OCI-LY1 (cell line): ENCODE results near the gene RAI14.
"Not testable (repeated sequence)": the region's sequence is repeated elsewhere in the genome, so short reads cannot be mapped to it uniquely, and the experiment has no call there.

Source experiments
- H2AFZ ChIP-seq: fragments of 200-600 bp; sonication (generic), shearing (Covaris generic); 2 replicates; pipeline ENCODE4 v1.6.0; 2014; ENCODE audit warnings: antibody characterized with exemption, mild to moderate bottlenecking, low read length
- H3F3A ChIP-seq: fragments of 200-600 bp; sonication (generic), shearing (Covaris generic); 2 replicates; pipeline ENCODE4 v1.6.0; 2014; ENCODE audit warnings: mild to moderate bottlenecking, antibody characterized with exemption, low read length, moderate library complexity; ENCODE audit not compliant: insufficient read depth
- H3K27ac ChIP-seq: fragments of 200-600 bp; sonication (generic); 2 replicates; pipeline ENCODE4 v1.5.1; 2014; ENCODE audit warnings: low read length, mixed run types, mild to moderate bottlenecking, low read depth; ENCODE audit not compliant: poor library complexity, severe bottlenecking
- H3K27me3 ChIP-seq: fragments of 200-600 bp; sonication (generic); 2 replicates; pipeline ENCODE4 v1.6.0; 2014; ENCODE audit warnings: antibody characterized with exemption, mild to moderate bottlenecking, low read length, moderate library complexity; ENCODE audit not compliant: insufficient read depth
- H3K36me3 ChIP-seq: fragments of 200-600 bp; sonication (generic); 2 replicates; pipeline ENCODE4 v1.6.1; 2014; ENCODE audit warnings: mild to moderate bottlenecking, antibody characterized with exemption, low read length, moderate library complexity, mixed read lengths; ENCODE audit not compliant: insufficient read depth
- H3K4me1 ChIP-seq: fragments of 200-600 bp; sonication (generic); 2 replicates; pipeline ENCODE4 v1.5.1; 2014; ENCODE audit warnings: mild to moderate bottlenecking, low read length, moderate library complexity; ENCODE audit not compliant: insufficient read depth, severe bottlenecking
- H3K4me2 ChIP-seq: fragments of 200-600 bp; sonication (generic), shearing (Covaris generic); 2 replicates; pipeline ENCODE4 v1.6.1; 2014; ENCODE audit warnings: low read length
- H3K4me3 ChIP-seq: fragments of 200-600 bp; sonication (generic); 2 replicates; pipeline ENCODE4 v1.5.1; 2014; ENCODE audit warnings: low read length, low read depth, mild to moderate bottlenecking, mixed read lengths; ENCODE audit not compliant: poor library complexity, severe bottlenecking
- H3K79me2 ChIP-seq: fragments of 200-600 bp; shearing (Covaris generic); 2 replicates; pipeline ENCODE4 v1.6.1; 2016; ENCODE audit warnings: mixed run types, low read length, mixed read lengths; ENCODE audit not compliant: insufficient read depth
- H3K9ac ChIP-seq: fragments of 200-600 bp; sonication (generic), shearing (Covaris generic); 2 replicates; pipeline ENCODE4 v1.6.1; 2014; ENCODE audit warnings: mild to moderate bottlenecking, low read length, mixed read lengths
- H3K9me2 ChIP-seq: fragments of 200-600 bp; sonication (generic), shearing (Covaris generic); 2 replicates; pipeline ENCODE4 v1.6.1; 2014; ENCODE audit warnings: low read depth, mild to moderate bottlenecking, low read length, mixed read lengths
- H3K9me3 ChIP-seq: fragments of 200-600 bp; shearing (Covaris generic); 2 replicates; pipeline ENCODE4 v1.6.1; 2014; ENCODE audit warnings: low read length, mixed read lengths
- H4K20me1 ChIP-seq: fragments of 200-600 bp; sonication (generic), shearing (Covaris generic); 2 replicates; pipeline ENCODE4 v1.6.0; 2016; ENCODE audit warnings: mild to moderate bottlenecking, low read length; ENCODE audit not compliant: insufficient read depth
- EZH2 ChIP-seq: fragments of 200-600 bp; sonication (generic), shearing (Covaris generic); IDR thresholded peaks from 2 replicates; pipeline ENCODE4 v1.8.0; 2017; ENCODE audit warnings: borderline replicate concordance, mixed run types, mild to moderate bottlenecking, antibody characterized with exemption, low read length, moderate library complexity, mixed read lengths
- TF ChIP-seq, protein P1 (sequence below): fragments of 200-600 bp; sonication (generic), shearing (Covaris generic); IDR thresholded peaks from 2 replicates; pipeline ENCODE4 v1.5.1; 2017; ENCODE audit warnings: mild to moderate bottlenecking, antibody characterized with exemption, low read length, moderate library complexity, mixed read lengths

Gene RAI14

DNA sequence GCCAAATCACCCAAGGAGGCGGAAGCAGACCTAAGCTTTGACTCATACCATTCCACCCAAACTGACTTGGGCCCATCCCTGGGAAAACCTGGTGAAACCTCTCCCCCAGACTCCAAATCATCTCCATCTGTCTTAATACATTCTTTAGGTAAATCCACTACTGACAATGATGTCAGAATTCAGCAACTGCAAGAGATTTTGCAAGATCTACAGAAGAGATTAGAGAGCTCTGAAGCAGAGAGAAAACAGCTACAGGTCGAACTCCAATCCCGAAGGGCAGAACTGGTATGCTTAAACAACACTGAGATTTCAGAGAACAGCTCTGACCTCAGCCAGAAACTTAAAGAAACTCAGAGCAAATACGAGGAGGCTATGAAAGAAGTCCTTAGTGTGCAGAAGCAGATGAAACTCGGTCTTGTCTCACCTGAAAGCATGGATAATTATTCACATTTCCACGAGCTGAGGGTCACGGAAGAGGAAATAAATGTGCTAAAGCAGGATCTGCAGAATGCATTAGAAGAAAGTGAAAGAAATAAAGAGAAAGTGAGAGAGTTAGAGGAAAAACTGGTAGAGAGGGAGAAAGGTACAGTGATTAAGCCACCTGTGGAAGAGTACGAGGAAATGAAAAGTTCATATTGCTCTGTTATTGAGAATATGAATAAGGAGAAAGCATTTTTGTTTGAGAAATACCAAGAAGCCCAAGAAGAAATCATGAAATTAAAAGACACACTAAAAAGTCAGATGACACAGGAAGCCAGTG lies 167.0 kb downstream of the RAI14 start:
- H3F3A ChIP-seq: no peaks in the 10 kb centered on the region
- no peak overlapping the region for H3K4me2 ChIP-seq
- H3K4me1 ChIP-seq: no peaks in the 10 kb centered on the region
- no peak overlapping the region for H3K4me3 ChIP-seq
- H4K20me1 ChIP-seq: no peaks in the 10 kb centered on the region
- H2AFZ ChIP-seq: no peak overlapping the region
- H3K27ac ChIP-seq: no peak overlapping the region
- no peak overlapping the region for H3K9ac ChIP-seq
- no peaks in the 10 kb centered on the region for H3K36me3 ChIP-seq
- H3K9me3 ChIP-seq: no peaks in the 10 kb centered on the region
- no peaks in the 10 kb centered on the region for H3K9me2 ChIP-seq
- TF ChIP-seq, protein P1, sequence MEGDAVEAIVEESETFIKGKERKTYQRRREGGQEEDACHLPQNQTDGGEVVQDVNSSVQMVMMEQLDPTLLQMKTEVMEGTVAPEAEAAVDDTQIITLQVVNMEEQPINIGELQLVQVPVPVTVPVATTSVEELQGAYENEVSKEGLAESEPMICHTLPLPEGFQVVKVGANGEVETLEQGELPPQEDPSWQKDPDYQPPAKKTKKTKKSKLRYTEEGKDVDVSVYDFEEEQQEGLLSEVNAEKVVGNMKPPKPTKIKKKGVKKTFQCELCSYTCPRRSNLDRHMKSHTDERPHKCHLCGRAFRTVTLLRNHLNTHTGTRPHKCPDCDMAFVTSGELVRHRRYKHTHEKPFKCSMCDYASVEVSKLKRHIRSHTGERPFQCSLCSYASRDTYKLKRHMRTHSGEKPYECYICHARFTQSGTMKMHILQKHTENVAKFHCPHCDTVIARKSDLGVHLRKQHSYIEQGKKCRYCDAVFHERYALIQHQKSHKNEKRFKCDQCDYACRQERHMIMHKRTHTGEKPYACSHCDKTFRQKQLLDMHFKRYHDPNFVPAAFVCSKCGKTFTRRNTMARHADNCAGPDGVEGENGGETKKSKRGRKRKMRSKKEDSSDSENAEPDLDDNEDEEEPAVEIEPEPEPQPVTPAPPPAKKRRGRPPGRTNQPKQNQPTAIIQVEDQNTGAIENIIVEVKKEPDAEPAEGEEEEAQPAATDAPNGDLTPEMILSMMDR: no peak
- no peak for TF ChIP-seq EZH2
- H3K79me2 ChIP-seq: no peaks in the 10 kb centered on the region
- peaks cover 5% of the 10 kb centered on the region; the same call in 1 of the 2 replicates for H3K27me3 ChIP-seq

GRCh38 chr5:34826347-34826746 lies 170.2 kb downstream of the RAI14 start:
- H3K36me3 ChIP-seq: no peaks in the 10 kb centered on the region
- H3K9me2 ChIP-seq: no peaks in the 10 kb centered on the region
- H3K4me1 ChIP-seq: no peaks in the 10 kb centered on the region
- no peak overlapping the region for H3K9ac ChIP-seq
- no peaks in the 10 kb centered on the region for H3K79me2 ChIP-seq
- H3F3A ChIP-seq: no peaks in the 10 kb centered on the region
- H3K27ac ChIP-seq: no peak overlapping the region
- no peak overlapping the region for H3K4me3 ChIP-seq
- no peaks in the 10 kb centered on the region for H4K20me1 ChIP-seq
- TF ChIP-seq, protein P1: no peak
- no peaks in the 10 kb centered on the region for H3K9me3 ChIP-seq
- peaks cover 5% of the 10 kb centered on the region; the same call in 1 of the 2 replicates for H3K27me3 ChIP-seq
- H2AFZ ChIP-seq: no peak overlapping the region
- H3K4me2 ChIP-seq: no peak overlapping the region

- no peaks in the 10 kb centered on the region for H3K79me2 ChIP-seq
- no peak overlapping the region for H3K27ac ChIP-seq
- no peak overlapping the region for H2AFZ ChIP-seq
- H3K9ac ChIP-seq: no peak overlapping the region
- H4K20me1 ChIP-seq: no peaks in the 10 kb centered on the region
- no peak overlapping the region for H3K4me3 ChIP-seq
- H3K4me1 ChIP-seq: no peaks in the 10 kb centered on the region
- H3K4me2 ChIP-seq: no peak overlapping the region
- peaks cover 5% of the 10 kb centered on the region; the same call in 1 of the 2 replicates for H3K27me3 ChIP-seq
- no peaks in the 10 kb centered on the region for H3K9me3 ChIP-seq
- no peaks in the 10 kb centered on the region for H3K36me3 ChIP-seq
- H3K9me2 ChIP-seq: no peaks in the 10 kb centered on the region
- no peaks in the 10 kb centered on the region for H3F3A ChIP-seq
- TF ChIP-seq, protein P1: no peak
- no peak for TF ChIP-seq EZH2
Measured at GRCh38 chr5:34827588-34828506, 171.7 kb downstream of the RAI14 start.

- not testable (repeated sequence) for H3K27me3 ChIP-seq, H3K27ac ChIP-seq, H3K4me1 ChIP-seq, H4K20me1 ChIP-seq, H3K4me3 ChIP-seq, H3K36me3 ChIP-seq, H3F3A ChIP-seq, H2AFZ ChIP-seq, H3K9ac ChIP-seq, H3K79me2 ChIP-seq, H3K4me2 ChIP-seq, H3K9me2 ChIP-seq, H3K9me3 ChIP-seq
Measured at GRCh38 chr5:34830827-34831226, 174.7 kb downstream of the RAI14 start.
